GM12878 (cell line): ENCODE measurements around the gene MALT1.

Experiments
- CBFB ChIP-seq: IDR thresholded peaks from 2 replicates; pipeline ENCODE4 v1.6.1; 2016; ENCODE audit warnings: antibody characterized with exemption, low read depth
- MYC ChIP-seq: IDR thresholded peaks from 2 replicates; pipeline ENCODE4 v1.6.1; 2011; ENCODE audit warnings: mild to moderate bottlenecking, low read length, moderate library complexity, inconsistent platforms; ENCODE audit not compliant: insufficient read depth, insufficient replicate concordance, insufficient read length, severe bottlenecking
- POLR2A ChIP-seq: IDR thresholded peaks from 2 replicates; pipeline ENCODE4 v1.6.1; 2011; ENCODE audit warnings: low read depth, mild to moderate bottlenecking, low read length
- SMC3 ChIP-seq: IDR thresholded peaks from 2 replicates; pipeline ENCODE4 v1.6.1; 2011; ENCODE audit warnings: low read length, improper control_type of control experiment, borderline replicate concordance
- ZNF622 ChIP-seq: fragments of 450-650 bp; IDR thresholded peaks from 2 replicates; pipeline ENCODE4 v1.6.1; 2017; ENCODE audit warnings: mild to moderate bottlenecking, inconsistent platforms

DNA sequence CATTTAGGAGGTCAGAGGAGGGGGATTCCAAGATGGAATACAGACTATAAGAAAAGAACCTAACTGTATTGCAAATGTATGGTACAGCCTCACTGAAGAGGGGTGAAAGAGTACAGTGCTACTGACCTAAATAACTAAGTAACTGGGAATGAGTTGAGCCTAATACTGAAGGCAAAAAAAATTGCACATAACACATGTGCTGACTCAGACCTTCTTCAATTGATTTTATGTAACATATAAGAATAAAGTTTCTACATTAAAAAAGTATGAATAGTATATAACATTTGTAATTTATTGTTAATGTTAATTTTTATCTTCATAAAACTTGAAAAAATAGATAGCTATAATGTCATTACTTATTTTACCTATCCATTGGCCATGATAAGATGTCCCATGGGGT is 41.7 kb downstream of the MALT1 start:
- TF ChIP-seq MYC (no peak), CBFB (no peak), SMC3 (no peak), POLR2A (no peak), ZNF622 (no peak)
